ENCODE results near the gene OMD. TPM values are rescaled to one million over a fixed set of nuclear protein-coding genes. Genes with fewer than 3 reads are reported as not detected.

The OMD gene
- total and polyA plus RNA-seq, 2 of the 8 experiments (the other 6 are each of a cell fraction or from before 2014, with no cell fraction given), result not detected

DNA sequence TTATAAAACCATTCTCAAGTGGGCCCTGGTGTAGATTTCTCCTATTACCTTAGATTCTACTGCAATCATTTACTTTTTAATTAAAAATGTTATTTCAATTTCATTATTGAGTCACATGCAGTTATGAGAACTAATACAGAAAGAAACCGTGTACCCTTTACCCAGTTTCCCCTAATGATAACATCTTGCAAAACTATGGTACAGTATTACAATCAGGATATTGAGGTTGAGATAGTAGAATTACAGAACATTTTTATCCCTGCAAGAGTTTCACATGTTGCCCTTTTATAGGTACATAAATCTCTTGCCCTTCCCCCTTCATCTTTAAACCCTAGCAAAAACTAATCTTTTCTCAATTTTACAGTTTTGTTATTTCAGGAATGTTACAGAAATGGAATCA is 11.0 kb upstream of the OMD start:
- Histone ChIP-seq H3K14ac (ENCODE audit: insufficient read length) (no peak overlapping the region), H2BK120ac (replicated peaks; ENCODE audit: low read depth, low read length) (no peak overlapping the region), H3K36me3 (ENCODE audit: control insufficient read depth in 2 of 4, insufficient read depth in 4 of 4, low read length in 3 of 4) (no peaks in the 10 kb centered on the region), H2AFZ (ENCODE audit: low read length) (no peak overlapping the region), H3K4me3 (ENCODE audit: extremely low read depth in 1 of 4, insufficient read depth in 2 of 4, low read depth in 3 of 4, low read length in 4 of 4) (no peak overlapping the region), H3K27me3 (replicated peaks in 1 of 4; ENCODE audit: control insufficient read depth in 3 of 4, extremely low read depth in 1 of 4, insufficient read depth in 3 of 4, low read length in 3 of 4) (no peaks in the 10 kb centered on the region), H3K18ac (ENCODE audit: extremely low read depth, low read length) (no peak overlapping the region), H2BK15ac (ENCODE audit: low read length) (no peak overlapping the region), H4K91ac (replicated peaks; ENCODE audit: insufficient read length, low read length) (no peak overlapping the region), H3K23ac (ENCODE audit: insufficient read length) (no peak overlapping the region), H4K8ac (ENCODE audit: extremely low read depth, insufficient read depth, low read length) (no peak overlapping the region), H3K9ac (replicated peaks in 1 of 4; ENCODE audit: extremely low read depth in 1 of 4, low read depth in 3 of 4, low read length in 3 of 4) (no peak overlapping the region), H3K4me2 (ENCODE audit: insufficient read depth in 1 of 2, low read depth in 2 of 2, low read length in 2 of 2) (no peak overlapping the region), H2AK5ac (ENCODE audit: low read depth, low read length) (no peak overlapping the region), H3K4me1 (replicated peaks in 1 of 4; ENCODE audit: control insufficient read depth in 3 of 4, insufficient read depth in 4 of 4, low read length in 3 of 4) (no peaks in the 10 kb centered on the region), H2BK20ac (ENCODE audit: low read length) (no peak overlapping the region), H3K56ac (replicated peaks; ENCODE audit: insufficient read length, low read depth, low read length) (no peak overlapping the region), H2BK12ac (ENCODE audit: low read depth, low read length) (no peak overlapping the region), H2BK5ac (ENCODE audit: low read depth, low read length) (no peak overlapping the region), H4K5ac (ENCODE audit: insufficient read length, low read depth, low read length) (no peak overlapping the region), H3K23me2 (ENCODE audit: low read depth, low read length) (no peaks in the 10 kb centered on the region), H3K9me3 (ENCODE audit: insufficient read depth in 2 of 2, low read depth in 1 of 2, low read length in 1 of 2) (no peaks in the 10 kb centered on the region), H3K79me1 (ENCODE audit: low read depth, low read length) (no peaks in the 10 kb centered on the region), H4K20me1 (replicated peaks in 1 of 2; ENCODE audit: control insufficient read depth in 1 of 2, insufficient read depth in 2 of 2, low read length in 2 of 2) (no peaks in the 10 kb centered on the region), H3K79me2 (ENCODE audit: control insufficient read depth in 1 of 2, insufficient read depth in 2 of 2, low read length in 2 of 2) (no peaks in the 10 kb centered on the region), H3K4ac (replicated peaks; ENCODE audit: insufficient read length, low read depth, low read length) (no peak overlapping the region), H3K27ac (ENCODE audit: low read depth, low read length) (no peak overlapping the region)
- DNase-seq (ENCODE audit: low read depth in 1 of 2, low spot score in 2 of 2) (no peak), FAIRE-seq (no peak)
- WGBS, 2 experiments (ENCODE audit: extremely low coverage in 1 of 2, insufficient coverage in 1 of 2, insufficient read length in 1 of 2, insufficient replicate concordance in 2 of 2, low coverage in 1 of 2, low lambda C conversion rate in 2 of 2, missing lambda C conversion rate in 1 of 2), result 97% methylated on average over 1 of the region's 1 CpG; no CpG with 5 or more reads in 1 of the 2 experiments
- POLR2A ChIA-PET (ENCODE audit: partially characterized antibody), result no interaction called here
- CTCF ChIA-PET (ENCODE audit: partially characterized antibody), result no interaction called here
- TF ChIP-seq HDAC6 (IDR thresholded peaks at IDR 0.05; ENCODE audit: low read depth, low read length), result no peak
- TF ChIP-seq CBX5 (IDR thresholded peaks at IDR 0.05; ENCODE audit: low read depth, low read length), result no peak
- no peak for TF ChIP-seq POLR2AphosphoS5 (IDR thresholded peaks at IDR 0.05; ENCODE audit: low read depth, low read length)

Data from H1 (cell line).